ENCODE measurements around the gene C17orf113. TPM values are rescaled to one million over a fixed set of nuclear protein-coding genes. Genes with fewer than 3 reads are reported as not detected.

C17orf113 gene
- total and polyA plus RNA-seq, 2 donors, result 0.71 to 0.84 TPM

DNA sequence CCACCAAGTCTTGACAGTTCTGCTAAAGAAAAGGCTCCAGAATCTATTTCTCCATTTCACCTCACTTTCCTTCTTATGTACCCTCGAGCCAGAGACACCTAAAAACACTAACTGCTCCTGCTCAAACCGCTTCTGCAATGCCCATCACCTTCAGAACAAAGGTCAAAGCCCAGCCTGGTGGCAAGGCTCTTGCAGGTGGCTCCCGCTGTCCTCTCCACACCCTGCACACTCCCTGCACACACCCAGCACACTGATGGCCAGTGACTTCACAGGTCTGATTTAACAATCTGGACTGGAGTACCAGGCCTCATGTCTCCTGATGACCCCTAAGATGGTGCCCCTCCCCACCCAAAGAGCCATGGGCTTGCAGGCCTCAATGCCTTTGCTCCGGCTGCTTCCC is 9.8 kb upstream of the C17orf113 start:
- Histone ChIP-seq H3K4me1 (ENCODE audit: control insufficient read depth in 2 of 2, insufficient read depth in 2 of 2, low read length in 2 of 2) (peaks cover 73 to 88% of the 10 kb centered on the region in 2 donors), H3K36me3 (ENCODE audit: control insufficient read depth in 2 of 2, insufficient read depth in 2 of 2, low read length in 1 of 2) (peaks cover 0 to 3% of the 10 kb centered on the region in 2 donors), H3K27ac (ENCODE audit: low read depth in 1 of 2, low read length in 1 of 2) (peak overlapping the region in 1 of 2 donors; percentile 68), H3K27me3 (ENCODE audit: control insufficient read depth in 2 of 2, insufficient read depth in 1 of 2, low read length in 1 of 2) (no peaks in the 10 kb centered on the region), H3K4me3 (ENCODE audit: low read length in 2 of 2) (no peak overlapping the region), H3K9me3 (ENCODE audit: control insufficient read depth in 2 of 2, insufficient read depth in 1 of 2, low read length in 1 of 2) (peaks cover 0 to 8% of the 10 kb centered on the region in 2 donors)
- 78% methylated on average over 4 of the region's 4 CpGs for WGBS
- DNase-seq (ENCODE audit: low read depth in 6 of 9, low spot score in 9 of 9), result no peak

DNA sequence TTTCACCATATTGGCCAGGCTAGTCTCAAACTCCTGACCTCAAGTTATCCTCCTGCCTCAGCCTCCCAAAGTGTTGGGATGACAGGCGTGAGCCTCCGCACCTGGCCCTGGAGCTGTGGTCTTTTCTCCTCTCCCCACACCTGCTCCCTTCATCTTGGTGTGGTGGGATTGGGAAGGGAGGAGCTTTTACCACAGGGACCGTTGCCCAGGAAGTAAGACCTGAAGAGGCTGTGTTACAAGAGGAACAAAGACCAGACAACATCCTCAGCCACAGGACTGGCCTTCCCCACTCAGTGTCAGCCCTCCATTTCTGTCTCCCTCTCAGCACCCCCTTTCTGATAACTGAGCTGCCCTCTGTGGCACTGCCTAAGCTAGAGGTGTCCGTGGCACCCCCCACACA is 9.4 kb upstream of the C17orf113 start:
- WGBS, result 6% methylated on average over 4 of the region's 4 CpGs
- no peak overlapping the region for H3K4me3 ChIP-seq (ENCODE audit: low read length in 2 of 2)
- H3K9me3 ChIP-seq (ENCODE audit: control insufficient read depth in 2 of 2, insufficient read depth in 1 of 2, low read length in 1 of 2), result peaks cover 0 to 8% of the 10 kb centered on the region in 2 donors
- H3K27me3 ChIP-seq (ENCODE audit: control insufficient read depth in 2 of 2, insufficient read depth in 1 of 2, low read length in 1 of 2), result peaks cover 0 to 1% of the 10 kb centered on the region in 2 donors
- H3K36me3 ChIP-seq (ENCODE audit: control insufficient read depth in 2 of 2, insufficient read depth in 2 of 2, low read length in 1 of 2), result peaks cover 0 to 3% of the 10 kb centered on the region in 2 donors
- H3K4me1 ChIP-seq (ENCODE audit: control insufficient read depth in 2 of 2, insufficient read depth in 2 of 2, low read length in 2 of 2), result peaks cover 71 to 88% of the 10 kb centered on the region in 2 donors
- DNase-seq (ENCODE audit: low read depth in 6 of 9, low spot score in 9 of 9), result peak in 1 of 9 donors; percentile 66
- peak overlapping the region in 1 of 2 donors; percentile 68 for H3K27ac ChIP-seq (ENCODE audit: low read depth in 1 of 2, low read length in 1 of 2)

- 52% methylated on average over 7 of the region's 7 CpGs for WGBS
- Histone ChIP-seq H3K27ac (ENCODE audit: low read depth in 1 of 2, low read length in 1 of 2) (no peak overlapping the region), H3K4me3 (ENCODE audit: low read length in 2 of 2) (no peak overlapping the region), H3K4me1 (ENCODE audit: control insufficient read depth in 2 of 2, insufficient read depth in 2 of 2, low read length in 2 of 2) (peaks cover 73 to 81% of the 10 kb centered on the region in 2 donors), H3K9me3 (ENCODE audit: control insufficient read depth in 2 of 2, insufficient read depth in 1 of 2, low read length in 1 of 2) (peaks cover 0 to 17% of the 10 kb centered on the region in 2 donors), H3K36me3 (ENCODE audit: control insufficient read depth in 2 of 2, insufficient read depth in 2 of 2, low read length in 1 of 2) (peaks cover 0 to 3% of the 10 kb centered on the region in 2 donors), H3K27me3 (ENCODE audit: control insufficient read depth in 2 of 2, insufficient read depth in 1 of 2, low read length in 1 of 2) (peaks cover 0 to 16% of the 10 kb centered on the region in 2 donors)
- no peak for DNase-seq (ENCODE audit: low read depth in 6 of 9, low spot score in 9 of 9)
These were observed 7.7 kb upstream of the C17orf113 start for GRCh38 chr17:42058063-42058462.

DNA sequence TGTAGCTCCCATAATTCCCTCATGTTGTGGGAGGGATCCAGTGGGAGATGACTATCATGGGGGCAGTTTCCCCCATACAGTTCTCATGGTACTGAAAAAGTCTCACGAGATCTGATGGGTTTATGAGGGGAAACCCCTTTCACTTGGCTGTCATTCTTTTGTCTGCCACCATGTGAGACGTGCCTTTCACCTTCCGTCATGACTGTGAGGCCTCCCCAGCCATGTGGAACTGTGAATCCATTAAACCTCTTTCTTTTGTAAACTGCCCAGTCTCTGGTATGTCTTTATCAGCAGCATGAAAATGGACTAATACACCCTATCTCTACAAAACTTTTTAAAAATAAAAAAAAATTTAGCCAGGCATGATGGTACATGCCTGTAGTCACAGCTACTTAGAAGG is 6.2 kb upstream of the C17orf113 start:
- WGBS, result 88% methylated on average over 3 of the region's 3 CpGs
- Histone ChIP-seq H3K27me3 (ENCODE audit: control insufficient read depth in 2 of 2, insufficient read depth in 1 of 2, low read length in 1 of 2) (peaks cover 0 to 27% of the 10 kb centered on the region in 2 donors), H3K9me3 (ENCODE audit: control insufficient read depth in 2 of 2, insufficient read depth in 1 of 2, low read length in 1 of 2) (peaks cover 0 to 15% of the 10 kb centered on the region in 2 donors), H3K27ac (ENCODE audit: low read depth in 1 of 2, low read length in 1 of 2) (peak overlapping the region in 1 of 2 donors; percentile 14), H3K4me3 (ENCODE audit: low read length in 2 of 2) (no peak overlapping the region), H3K36me3 (ENCODE audit: control insufficient read depth in 2 of 2, insufficient read depth in 2 of 2, low read length in 1 of 2) (peaks cover 0 to 3% of the 10 kb centered on the region in 2 donors), H3K4me1 (ENCODE audit: control insufficient read depth in 2 of 2, insufficient read depth in 2 of 2, low read length in 2 of 2) (peaks cover 59 to 70% of the 10 kb centered on the region in 2 donors)
- DNase-seq (ENCODE audit: low read depth in 6 of 9, low spot score in 9 of 9), result no peak

DNA sequence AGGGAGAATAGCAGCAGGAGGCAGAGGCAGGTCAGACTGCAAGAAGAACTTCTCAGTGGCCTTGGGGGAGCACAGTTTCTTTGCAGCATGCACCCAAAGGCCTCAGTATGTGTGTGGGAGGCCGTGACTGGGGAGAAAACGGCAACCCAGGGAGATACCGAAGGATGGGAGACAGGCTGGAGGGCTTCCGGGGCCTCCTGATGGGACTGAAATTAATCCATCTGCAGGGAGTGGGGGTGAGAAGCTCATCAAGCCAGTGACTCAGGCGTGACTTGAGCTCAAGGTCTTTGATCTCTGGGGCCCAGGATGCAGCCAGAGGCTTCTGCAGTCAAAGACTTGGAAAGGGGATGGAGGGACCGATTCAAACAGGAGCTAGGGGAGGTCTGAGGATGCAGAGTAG is 5.1 kb upstream of the C17orf113 start:
- no peak for DNase-seq (ENCODE audit: low read depth in 6 of 9, low spot score in 9 of 9)
- H3K27me3 ChIP-seq (ENCODE audit: control insufficient read depth in 2 of 2, insufficient read depth in 1 of 2, low read length in 1 of 2), result peaks cover 0 to 38% of the 10 kb centered on the region in 2 donors
- peaks cover 56 to 69% of the 10 kb centered on the region in 2 donors for H3K4me1 ChIP-seq (ENCODE audit: control insufficient read depth in 2 of 2, insufficient read depth in 2 of 2, low read length in 2 of 2)
- H3K4me3 ChIP-seq (ENCODE audit: low read length in 2 of 2), result no peak overlapping the region
- peaks cover 0 to 15% of the 10 kb centered on the region in 2 donors for H3K9me3 ChIP-seq (ENCODE audit: control insufficient read depth in 2 of 2, insufficient read depth in 1 of 2, low read length in 1 of 2)
- no peak overlapping the region for H3K27ac ChIP-seq (ENCODE audit: low read depth in 1 of 2, low read length in 1 of 2)
- peaks cover 0 to 3% of the 10 kb centered on the region in 2 donors for H3K36me3 ChIP-seq (ENCODE audit: control insufficient read depth in 2 of 2, insufficient read depth in 2 of 2, low read length in 1 of 2)
- WGBS, result 77% methylated on average over 6 of the region's 6 CpGs

DNA sequence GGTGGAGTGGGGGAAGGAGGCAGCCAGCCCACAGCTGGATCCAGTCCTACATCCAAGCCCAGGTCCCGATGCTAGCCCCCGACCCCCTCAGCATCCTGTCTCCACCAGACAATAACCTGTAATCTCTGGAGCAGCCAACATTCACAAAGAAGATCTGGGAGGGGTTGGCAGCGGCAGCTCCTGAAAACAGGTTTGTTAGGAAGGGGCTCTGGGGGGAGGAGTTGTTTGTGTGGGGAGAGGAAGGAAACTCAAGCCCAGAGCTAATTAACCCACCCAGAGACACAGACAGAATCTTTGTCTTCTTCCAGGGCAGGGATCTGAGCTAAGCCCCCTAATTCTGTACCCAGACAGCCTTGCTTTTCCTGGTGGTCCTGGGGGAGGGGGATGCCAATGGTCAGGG is 4.6 kb upstream of the C17orf113 start:
- H3K27ac ChIP-seq (ENCODE audit: low read depth in 1 of 2, low read length in 1 of 2), result no peak overlapping the region
- 50% methylated on average over 3 of the region's 3 CpGs for WGBS
- H3K36me3 ChIP-seq (ENCODE audit: control insufficient read depth in 2 of 2, insufficient read depth in 2 of 2, low read length in 1 of 2), result peaks cover 0 to 3% of the 10 kb centered on the region in 2 donors
- no peak for DNase-seq (ENCODE audit: low read depth in 6 of 9, low spot score in 9 of 9)
- H3K27me3 ChIP-seq (ENCODE audit: control insufficient read depth in 2 of 2, insufficient read depth in 1 of 2, low read length in 1 of 2), result peaks cover 0 to 40% of the 10 kb centered on the region in 2 donors
- peaks cover 0 to 15% of the 10 kb centered on the region in 2 donors for H3K9me3 ChIP-seq (ENCODE audit: control insufficient read depth in 2 of 2, insufficient read depth in 1 of 2, low read length in 1 of 2)
- peaks cover 53 to 67% of the 10 kb centered on the region in 2 donors for H3K4me1 ChIP-seq (ENCODE audit: control insufficient read depth in 2 of 2, insufficient read depth in 2 of 2, low read length in 2 of 2)
- no peak overlapping the region for H3K4me3 ChIP-seq (ENCODE audit: low read length in 2 of 2)

- no peak for DNase-seq (ENCODE audit: low read depth in 6 of 9, low spot score in 9 of 9)
- WGBS, result 45% methylated on average over 12 of the region's 12 CpGs
- Histone ChIP-seq H3K27me3 (ENCODE audit: control insufficient read depth in 2 of 2, insufficient read depth in 1 of 2, low read length in 1 of 2) (peaks cover 0 to 51% of the 10 kb centered on the region in 2 donors), H3K9me3 (ENCODE audit: control insufficient read depth in 2 of 2, insufficient read depth in 1 of 2, low read length in 1 of 2) (peaks cover 0 to 15% of the 10 kb centered on the region in 2 donors), H3K4me1 (ENCODE audit: control insufficient read depth in 2 of 2, insufficient read depth in 2 of 2, low read length in 2 of 2) (peaks cover 48 to 64% of the 10 kb centered on the region in 2 donors), H3K36me3 (ENCODE audit: control insufficient read depth in 2 of 2, insufficient read depth in 2 of 2, low read length in 1 of 2) (no peaks in the 10 kb centered on the region), H3K4me3 (ENCODE audit: low read length in 2 of 2) (no peak overlapping the region), H3K27ac (ENCODE audit: low read depth in 1 of 2, low read length in 1 of 2) (no peak overlapping the region)
These were observed 3.5 kb upstream of the C17orf113 start for GRCh38 chr17:42053731-42054500.

DNA sequence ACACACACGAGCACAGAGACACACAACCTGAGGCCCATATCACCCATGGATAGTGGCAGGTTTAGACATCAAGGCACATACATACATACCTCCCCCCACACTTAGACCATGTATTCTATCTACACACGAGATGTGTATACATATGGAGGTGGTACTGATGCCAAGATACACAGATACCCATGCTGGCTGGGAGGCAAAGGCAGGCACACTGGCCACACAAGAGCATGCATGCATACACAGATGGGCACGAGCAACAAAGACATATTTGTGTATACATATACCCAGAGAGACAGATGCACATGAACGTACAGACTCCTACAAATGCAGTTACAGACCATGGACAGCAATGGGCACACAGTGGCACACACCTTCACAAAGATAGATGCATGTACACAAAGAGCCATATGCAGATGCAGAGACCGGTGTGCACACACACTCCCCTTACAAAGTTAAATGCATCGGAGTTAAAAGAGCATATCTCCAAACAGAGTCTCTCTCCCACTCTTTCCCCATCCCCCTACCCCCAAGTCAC is 2.0 kb upstream of the C17orf113 start:
- 94% methylated on average over 6 of the region's 6 CpGs for WGBS
- Histone ChIP-seq H3K9me3 (ENCODE audit: control insufficient read depth in 2 of 2, insufficient read depth in 1 of 2, low read length in 1 of 2) (peaks cover 0 to 15% of the 10 kb centered on the region in 2 donors), H3K27me3 (ENCODE audit: control insufficient read depth in 2 of 2, insufficient read depth in 1 of 2, low read length in 1 of 2) (peaks cover 0 to 55% of the 10 kb centered on the region in 2 donors), H3K27ac (ENCODE audit: low read depth in 1 of 2, low read length in 1 of 2) (no peak overlapping the region), H3K4me3 (ENCODE audit: low read length in 2 of 2) (no peak overlapping the region), H3K36me3 (ENCODE audit: control insufficient read depth in 2 of 2, insufficient read depth in 2 of 2, low read length in 1 of 2) (no peaks in the 10 kb centered on the region), H3K4me1 (ENCODE audit: control insufficient read depth in 2 of 2, insufficient read depth in 2 of 2, low read length in 2 of 2) (peaks cover 33 to 51% of the 10 kb centered on the region in 2 donors)
- no peak for DNase-seq (ENCODE audit: low read depth in 6 of 9, low spot score in 9 of 9)

GRCh38 chr17:42051645-42052044 is 1.2 kb upstream of the C17orf113 start:
- H3K4me1 ChIP-seq (ENCODE audit: control insufficient read depth in 2 of 2, insufficient read depth in 2 of 2, low read length in 2 of 2), result peaks cover 27 to 44% of the 10 kb centered on the region in 2 donors
- H3K27me3 ChIP-seq (ENCODE audit: control insufficient read depth in 2 of 2, insufficient read depth in 1 of 2, low read length in 1 of 2), result peaks cover 0 to 55% of the 10 kb centered on the region in 2 donors
- 92% methylated on average over 7 of the region's 7 CpGs for WGBS
- no peak overlapping the region for H3K4me3 ChIP-seq (ENCODE audit: low read length in 2 of 2)
- no peak for DNase-seq (ENCODE audit: low read depth in 6 of 9, low spot score in 9 of 9)
- H3K9me3 ChIP-seq (ENCODE audit: control insufficient read depth in 2 of 2, insufficient read depth in 1 of 2, low read length in 1 of 2), result peaks cover 0 to 9% of the 10 kb centered on the region in 2 donors
- H3K27ac ChIP-seq (ENCODE audit: low read depth in 1 of 2, low read length in 1 of 2), result no peak overlapping the region
- no peaks in the 10 kb centered on the region for H3K36me3 ChIP-seq (ENCODE audit: control insufficient read depth in 2 of 2, insufficient read depth in 2 of 2, low read length in 1 of 2)

Data from thymus (tissue), 11 donors.